HG03378 (cell line): ENCODE results near the gene GBGT1.
A peak's percentile ranks its signal among the peaks of the same experiment; 100 is the strongest.

Experiments used
- ATAC-seq: cut with Tn5 transposase; IDR thresholded peaks from one replicate; pipeline ENCODE4 v1.9.1; 2021; ENCODE audit warnings: mild to moderate bottlenecking, moderate library complexity; ENCODE audit not compliant: unreplicated experiment

The GBGT1 gene

DNA sequence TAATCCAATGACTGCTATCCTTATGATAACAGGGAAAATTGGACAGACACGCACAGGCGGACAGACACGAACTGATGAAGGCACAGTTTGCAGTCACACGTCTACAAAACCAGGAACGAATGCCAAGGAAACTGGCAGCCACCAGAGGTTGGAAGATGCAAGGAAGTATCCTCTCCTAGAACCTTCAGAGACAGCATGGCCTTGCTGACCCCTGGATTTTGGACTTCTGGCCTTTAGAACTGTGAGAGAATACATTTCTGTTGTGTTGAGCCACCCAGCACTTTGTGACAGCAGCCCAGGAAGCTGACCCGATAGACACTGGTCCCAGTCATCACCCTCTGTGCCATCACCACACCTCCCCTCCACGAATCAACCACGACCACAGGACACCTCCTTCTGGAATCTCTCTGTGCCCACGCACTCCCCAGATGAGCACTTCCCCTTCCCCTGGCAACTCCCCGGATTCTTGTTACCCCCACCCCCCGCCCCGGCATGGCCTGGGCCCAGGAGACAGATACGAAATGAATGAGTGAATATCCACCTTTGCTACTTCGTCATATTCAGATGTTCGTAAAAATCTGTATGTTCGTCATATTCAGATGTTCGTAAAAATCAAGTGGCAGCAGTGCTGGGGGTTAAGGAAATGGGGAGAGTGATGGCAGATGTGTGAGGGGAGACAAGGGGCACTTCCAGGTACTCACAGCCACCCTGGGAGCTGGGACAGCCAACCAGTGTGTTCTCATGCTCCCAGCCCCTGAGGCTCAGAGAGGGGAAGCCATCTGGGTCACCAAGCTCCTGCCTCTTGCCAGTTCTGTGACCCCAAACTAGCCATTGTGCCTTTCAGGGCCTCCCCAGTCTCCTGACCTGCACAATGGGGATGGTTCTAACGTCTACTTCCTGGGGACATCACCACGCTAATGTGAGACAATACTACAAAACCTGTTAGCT, 18.5 kb downstream of the GBGT1 start:
- no peak for ATAC-seq

DNA sequence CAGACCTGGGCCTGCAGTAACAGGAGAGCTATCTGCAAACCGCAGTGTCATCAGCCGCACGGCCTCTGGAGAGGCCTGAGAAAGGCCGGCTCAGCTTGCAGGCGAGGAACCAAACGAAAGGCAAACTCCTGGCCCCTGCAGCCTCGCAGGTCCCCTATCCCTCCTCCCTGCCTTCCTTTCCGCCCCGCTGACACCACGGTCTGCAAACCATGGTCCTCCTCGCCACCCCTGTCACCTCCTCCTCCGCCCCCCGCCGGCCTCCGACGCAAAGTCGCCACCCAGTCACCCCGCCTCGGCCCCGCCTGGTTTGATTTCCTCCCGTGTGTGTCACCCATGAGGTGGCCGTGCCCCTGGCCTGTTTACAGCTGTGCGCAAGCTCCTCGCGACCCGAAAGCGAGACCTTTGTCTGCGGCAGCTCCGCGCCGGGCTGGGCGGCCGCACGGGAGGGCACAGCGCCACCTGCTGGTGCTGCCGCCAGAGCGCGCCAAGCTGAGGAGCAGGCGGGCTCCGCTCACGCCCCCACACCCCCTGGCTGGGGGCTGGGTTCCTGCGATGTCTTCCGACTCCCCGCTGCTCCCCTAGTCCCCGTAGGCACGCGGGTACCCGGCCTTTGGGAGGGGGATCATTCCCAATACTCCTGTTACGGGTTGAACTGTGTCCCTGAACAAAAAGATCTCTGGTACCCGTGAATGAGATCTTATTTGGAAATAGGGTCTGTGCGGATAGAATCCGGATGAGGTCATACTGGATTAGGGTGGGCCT, 19.4 kb downstream of the GBGT1 start:
- no peak for ATAC-seq

DNA sequence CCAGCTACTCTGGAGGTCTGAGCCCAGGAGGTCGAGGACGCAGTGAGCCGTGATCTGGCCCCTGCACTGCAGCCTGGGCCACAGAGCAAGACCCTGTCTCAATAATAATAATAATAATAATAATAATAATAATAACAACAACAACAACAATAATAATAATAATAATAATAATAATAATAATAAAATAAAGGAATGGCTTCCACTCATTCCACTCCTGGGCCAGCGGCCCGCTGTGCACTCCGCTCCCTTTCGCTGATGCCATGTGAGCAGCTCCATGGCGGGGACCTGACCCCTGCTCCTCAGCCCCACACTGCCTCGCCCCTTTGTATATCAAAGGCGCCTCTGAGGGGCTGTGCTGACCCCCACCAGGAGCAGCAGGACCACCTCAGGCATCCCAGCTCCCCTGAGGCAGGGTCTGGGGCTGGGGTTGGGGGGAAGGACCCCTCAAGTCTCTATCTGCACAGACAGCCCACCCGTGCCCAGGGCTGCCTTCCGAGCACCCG, 20.0 kb downstream of the GBGT1 start:
- ATAC-seq, result no peak

DNA sequence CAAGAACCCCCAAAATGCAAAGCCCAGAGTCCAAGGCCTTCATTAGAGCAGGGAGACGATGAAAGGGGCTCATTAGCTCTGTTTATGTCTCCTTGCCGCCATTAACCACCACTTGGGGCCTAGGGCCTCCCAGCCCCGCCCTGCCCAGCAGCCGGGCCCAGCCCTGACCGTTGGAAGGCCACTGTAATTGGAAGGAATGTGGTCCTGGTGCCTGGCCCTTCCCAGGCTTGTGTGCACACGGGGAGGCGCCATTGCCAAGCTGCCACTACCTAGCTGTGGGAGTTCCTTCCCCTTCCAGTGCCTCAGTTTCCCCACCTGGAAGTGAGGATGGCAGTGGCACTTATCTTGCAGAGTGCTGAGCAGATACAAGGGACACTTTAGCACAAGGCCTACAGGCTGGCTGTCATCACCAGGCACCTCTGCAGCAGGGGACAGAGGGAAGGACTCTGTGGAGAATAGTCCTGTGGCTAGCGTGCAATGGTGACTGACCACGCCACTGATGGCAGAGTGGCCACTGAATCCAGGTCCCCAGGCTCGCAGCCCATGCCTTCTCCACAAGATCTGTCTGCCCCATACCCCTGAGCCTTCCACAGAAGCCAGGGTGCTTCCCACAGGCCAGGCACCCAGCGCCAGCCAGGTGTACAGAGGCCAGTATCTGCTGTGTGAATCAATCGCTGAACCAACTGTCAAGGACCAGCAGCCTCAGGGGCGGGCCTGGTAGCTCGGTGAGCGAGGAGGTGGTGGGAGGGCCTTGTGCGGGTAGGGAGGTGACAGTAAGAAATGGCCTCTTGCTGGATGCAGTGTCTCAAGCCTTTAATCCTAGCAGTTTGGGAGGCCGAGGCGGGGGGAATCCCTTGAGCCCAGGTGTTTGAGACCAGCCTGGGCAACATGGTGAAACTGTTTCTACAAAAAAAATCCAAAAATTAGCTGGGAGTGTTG, 20.8 kb downstream of the GBGT1 start:
- ATAC-seq, result no peak

DNA sequence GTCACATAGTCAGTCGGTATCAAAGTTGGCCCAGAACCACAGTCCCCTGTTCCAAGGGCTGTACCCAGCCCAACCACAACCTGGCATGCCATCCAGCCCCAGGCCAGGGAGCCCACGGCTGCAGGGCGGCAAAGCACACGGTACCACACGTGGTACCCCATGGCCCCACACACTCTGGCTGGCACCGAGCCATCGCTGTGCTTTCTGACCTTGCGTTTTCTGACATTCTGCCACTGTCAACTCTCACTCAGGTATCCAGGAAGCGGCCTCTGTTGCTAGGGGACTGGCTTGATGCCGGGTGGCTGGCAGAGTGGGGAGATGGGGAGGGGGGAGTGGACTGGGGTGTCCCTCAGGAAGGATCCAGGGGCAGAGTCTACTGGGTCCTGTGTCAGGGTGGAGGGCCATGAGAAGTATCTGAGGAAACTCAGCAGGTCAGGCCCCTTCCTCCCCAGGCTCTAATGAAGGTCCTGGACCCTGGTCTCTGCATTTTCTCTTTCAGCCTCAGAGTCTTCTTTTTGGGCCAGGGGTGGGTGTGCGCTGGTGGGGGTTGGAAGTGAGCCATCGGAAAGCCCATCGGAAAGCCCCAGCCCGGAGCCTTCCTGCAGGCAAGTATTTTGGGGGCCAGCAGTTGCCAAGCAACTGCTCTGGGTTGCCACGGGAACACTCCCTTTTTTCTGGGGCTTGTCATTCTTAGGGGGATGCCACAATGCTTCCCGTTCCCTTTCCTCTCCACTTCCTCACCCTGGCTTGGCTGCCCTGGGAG, 21.7 kb downstream of the GBGT1 start:
- no peak for ATAC-seq

DNA sequence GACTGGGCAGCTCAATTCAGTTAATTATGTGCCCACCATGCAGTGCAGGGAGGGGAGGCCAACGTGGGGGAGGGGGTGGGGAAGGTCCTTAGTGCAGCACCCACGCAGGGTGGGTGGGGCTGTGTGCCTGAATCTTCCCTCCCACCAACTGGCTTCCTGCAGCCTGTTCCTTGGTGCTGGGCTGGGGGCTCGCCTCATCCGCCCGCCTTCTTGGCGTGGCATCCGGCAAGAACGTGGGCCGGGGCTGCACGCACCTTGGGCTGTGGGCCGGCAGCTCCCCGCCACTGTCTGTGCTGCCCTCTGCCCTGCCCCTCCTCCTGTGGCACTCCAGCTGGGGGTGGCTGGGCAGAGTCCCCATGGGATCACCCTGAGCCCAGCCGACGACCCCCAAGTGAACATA, 23.1 kb downstream of the GBGT1 start:
- ATAC-seq, result no peak

DNA sequence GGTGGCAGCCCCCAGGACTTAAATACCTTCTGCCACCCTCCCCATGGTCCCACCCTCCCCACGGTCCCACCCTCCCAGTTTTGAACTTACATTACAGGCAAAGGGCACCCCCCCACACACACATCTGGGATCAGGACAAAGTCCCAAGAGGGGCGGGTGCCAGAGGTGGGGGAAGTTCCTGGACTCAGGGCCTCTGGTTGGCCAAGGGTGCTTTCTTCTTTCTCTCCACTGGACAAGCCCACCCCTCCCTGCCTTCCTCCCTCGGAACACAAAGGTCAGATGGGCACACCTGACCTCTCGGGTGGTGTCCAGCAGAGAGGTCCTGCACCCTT, 23.6 kb downstream of the GBGT1 start:
- ATAC-seq, result no peak

DNA sequence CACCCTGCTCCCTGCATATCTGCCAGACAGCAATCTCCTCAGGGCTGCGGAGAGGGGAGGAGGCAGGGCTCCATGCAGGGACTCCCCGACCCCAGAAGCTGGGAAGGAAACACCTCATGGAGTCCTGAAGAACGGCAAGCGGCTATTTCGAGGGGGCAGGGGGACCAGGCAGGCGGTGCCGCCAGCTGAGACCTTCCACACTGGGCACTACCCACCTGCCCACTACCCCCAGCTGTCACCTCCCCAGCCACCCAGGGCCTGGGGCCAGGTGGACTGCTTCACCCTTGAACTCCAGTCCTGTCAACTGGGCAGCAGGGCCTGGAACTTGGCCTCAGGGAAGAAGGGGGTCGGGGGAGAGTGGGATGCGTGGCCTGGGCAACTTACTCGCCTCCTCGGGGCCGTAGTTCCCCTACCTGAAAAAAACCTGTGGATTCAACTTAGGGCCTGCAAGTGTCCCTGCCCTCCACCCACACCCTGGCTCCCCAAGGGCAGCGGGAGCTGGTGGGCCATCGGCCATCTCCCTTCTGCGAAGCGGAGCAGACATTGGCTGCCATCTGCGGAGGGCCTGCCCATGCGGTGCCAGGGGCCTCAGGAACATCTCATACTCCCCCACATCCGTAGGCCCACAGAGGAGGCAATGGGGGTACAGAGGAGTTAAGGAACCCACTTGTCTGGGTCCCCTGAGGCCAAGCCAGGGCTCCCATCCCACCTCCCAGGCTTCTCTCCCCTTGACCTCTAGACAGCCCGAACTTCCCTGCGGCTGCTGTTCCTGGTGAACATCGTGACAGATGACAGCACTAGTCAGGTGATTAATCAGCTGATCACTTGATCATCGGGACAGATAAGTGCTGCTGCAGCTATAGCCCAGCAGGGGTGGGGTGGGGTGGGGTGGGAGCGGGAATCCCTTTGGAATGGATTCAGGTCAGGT, 24.2 kb downstream of the GBGT1 start:
- ATAC-seq, result no peak

DNA sequence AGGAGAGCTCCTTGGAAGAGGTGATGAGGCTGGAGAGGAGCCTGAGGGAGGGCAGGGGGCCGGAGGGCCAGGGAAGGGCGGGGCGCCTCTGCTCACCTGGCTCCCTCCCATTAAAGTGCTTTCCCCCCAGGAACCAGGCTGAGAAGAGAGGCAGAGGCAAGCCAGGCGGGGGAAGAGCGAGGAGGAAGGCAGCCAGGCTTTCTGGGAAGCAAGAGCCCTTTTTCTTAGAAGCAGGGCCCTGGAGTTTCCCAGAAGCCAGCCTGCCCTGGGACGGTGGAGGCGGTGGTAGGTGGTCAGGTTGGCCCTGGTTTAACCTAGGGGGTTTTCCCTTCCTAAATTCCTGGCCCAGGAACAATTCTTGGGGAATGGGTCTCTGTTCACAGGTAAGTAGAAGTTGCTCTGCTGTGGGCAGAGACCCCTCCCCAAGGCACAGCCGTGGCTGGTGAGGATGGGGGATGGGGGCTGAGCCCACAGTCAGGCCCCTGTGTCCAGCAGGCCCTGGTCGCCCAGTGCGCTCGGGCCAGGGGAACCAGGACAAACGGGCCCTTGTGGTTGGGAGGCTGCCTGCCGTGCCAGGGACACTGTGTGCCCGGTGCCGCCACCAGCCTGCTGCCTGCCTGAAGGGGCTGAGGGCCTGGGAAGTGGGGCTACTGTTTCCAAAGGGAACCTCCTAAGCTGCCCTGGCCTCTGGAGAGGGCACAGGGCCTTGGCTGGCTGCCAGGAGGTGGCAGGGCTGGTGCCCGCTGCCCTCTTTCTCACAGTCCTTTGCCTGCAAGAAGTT, 26.1 kb downstream of the GBGT1 start:
- no peak for ATAC-seq

DNA sequence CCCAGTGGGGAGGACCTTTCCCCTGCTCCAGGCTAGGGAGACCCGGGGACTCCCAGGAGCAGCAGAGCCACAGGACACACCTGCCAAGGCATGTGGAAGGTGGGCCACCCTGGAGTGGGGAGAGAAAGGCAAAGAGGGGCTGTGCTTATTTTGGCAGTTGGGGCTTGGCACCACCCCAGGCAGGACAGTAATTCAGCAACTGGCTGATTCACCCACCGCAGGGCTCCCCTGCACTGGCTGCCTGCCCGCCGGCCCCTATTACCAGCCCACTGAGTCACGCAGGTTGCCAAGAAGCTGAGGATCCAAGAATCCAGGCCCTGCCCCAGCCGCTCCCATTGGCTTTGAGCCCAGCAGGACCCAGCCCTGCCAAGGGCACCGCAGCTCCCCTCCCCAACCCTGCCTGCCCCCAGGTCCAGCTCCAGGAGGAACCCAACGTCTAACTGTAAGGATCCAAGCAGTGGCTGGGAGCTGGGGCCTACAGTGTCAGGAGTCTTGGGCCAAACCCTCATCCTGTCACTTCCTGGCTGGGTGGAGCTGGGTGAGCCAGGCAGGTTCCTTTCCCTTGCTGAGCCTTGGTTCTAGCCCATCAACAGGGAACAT, 28.5 kb downstream of the GBGT1 start:
- no peak for ATAC-seq

DNA sequence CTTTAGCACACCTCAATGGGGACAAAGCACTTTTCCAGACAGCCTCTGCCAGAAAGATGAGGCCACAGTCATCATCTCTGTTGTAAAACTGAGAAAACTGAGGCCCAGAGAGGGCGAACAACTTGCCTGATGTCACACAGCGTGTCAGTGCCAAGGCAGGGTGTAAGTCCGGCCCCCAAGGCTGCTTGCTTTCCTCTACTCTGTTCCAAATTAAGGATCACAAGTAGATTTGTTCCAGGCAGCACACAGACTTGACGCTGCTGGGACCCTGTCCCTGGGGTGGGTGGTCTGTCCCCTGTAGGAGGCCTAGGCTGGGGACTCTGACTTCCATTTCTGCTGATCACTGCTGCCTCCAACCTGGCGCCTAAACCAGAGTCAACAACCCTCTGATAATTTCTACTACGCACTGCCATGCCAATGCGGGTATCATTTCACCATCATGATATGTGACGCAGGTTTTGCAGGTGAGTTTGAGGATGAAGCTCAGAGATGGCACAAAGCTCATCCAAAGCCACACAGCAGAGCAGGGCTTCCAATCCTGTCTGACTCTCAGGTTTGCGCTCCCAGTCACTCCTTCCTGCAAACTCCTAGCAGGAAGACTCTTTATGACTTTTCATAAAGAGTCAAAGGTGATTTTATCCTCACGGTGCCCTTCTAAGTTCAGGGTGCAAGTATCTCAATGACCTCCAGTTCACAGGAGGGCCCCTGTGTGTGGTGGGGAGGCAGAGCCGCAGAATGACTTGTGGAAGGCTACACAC, 29.1 kb downstream of the GBGT1 start:
- no peak for ATAC-seq

DNA sequence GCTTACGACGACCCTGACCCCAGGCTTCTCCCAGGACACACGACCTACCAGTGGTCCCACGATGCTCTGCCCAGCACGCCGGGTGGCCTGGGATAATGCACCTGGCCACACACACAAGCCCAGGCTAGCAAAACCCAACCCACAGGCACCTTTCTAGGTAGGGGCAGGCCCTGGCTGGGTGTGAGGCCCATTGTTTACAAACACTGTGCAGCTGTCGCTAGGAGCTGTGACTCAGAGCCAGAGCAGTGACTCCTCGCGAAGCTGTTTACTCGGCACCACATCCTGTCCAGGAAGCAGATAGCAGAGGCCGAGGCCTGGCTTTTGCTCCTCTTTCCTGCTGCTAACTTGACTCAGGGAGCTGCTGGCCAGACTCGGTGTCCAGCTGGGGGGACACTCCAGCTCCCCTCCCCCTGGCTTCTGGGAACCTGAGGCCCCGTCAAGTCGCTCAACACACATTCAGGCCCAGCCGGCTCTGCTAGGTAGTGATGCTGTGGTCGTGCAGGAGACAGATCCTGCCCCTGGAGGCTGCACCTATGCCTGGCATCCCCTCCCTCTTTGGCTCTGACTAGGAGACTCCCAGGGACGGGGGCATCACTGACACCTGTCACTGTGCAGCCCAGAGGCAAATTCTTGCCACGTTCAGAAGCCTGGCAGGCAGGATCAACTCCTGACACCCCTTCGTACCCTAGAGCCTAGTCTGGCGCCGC, 29.9 kb downstream of the GBGT1 start:
- peak; percentile 71 for ATAC-seq

DNA sequence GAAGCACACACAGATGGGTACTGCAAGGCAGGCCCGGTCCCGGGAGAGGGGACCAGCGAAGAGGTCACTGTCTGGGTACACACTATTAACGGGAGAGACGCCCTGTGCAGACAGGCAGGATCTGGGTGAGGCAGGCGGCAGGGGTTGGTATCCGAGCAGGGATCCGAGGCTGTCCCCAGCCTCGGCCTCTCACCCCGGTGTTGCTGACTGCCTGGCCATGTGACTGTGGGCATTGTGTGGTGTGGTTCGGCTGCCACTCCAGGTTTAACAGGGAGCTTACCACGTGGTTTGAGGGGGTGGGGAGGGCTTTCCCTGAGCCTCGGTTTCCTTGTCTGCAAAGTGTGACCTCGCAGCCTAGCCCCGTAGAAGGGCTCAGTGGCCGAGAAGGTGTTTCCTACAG, 31.5 kb downstream of the GBGT1 start:
- ATAC-seq, result no peak

DNA sequence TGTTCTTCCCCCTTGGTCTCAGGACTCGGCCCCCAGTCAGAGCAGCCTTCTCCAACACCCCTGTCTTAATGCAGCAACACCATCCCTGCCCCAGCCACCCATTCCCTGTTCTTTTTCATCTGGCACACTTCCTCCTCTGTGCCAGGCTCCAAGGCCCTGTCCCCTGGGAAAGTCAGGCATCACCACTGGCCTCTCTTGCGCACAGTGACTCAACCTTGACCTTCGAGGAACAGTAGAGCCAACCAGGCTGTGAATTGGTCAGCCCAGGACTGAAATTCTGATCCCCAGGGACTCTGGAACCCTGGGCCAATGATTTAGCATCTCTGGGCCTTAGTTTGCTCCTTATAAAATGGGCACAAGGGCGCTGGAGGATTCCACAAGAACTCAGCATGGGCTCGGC, 32.2 kb downstream of the GBGT1 start:
- no peak for ATAC-seq

DNA sequence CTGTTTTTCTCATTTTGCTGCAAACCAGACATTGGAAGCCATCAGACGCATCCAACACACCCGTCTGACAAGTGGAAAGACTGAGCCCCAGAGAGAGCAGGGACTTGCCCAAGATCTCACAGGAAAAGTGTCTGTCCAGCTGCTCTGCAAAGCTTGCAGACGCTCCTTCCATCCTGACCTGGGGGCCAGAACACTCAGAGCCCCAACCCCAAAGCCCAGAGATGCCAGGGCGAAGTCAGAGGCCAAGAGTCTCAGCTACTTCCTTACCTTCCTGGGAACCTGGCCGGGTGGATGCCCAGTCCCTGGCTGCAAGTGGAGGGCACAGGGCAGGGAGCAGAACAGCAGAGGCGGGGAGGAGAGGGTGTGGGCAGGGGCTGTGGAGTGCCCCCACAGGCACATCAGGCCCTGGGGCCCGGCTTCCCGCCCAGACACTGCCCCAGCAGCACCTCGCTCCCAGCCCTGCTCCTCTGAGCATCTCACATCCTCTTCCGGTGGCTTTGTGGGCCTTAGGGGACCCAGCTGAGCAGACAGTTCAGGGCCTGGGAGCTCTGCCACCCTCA, 32.9 kb downstream of the GBGT1 start:
- no peak for ATAC-seq
